ENCODE results near the gene ARHGAP27. TPM values are rescaled to one million over a fixed set of nuclear protein-coding genes. Genes with fewer than 3 reads are reported as not detected.

Gene ARHGAP27
- 0.59 and 2.7 TPM in 2 replicates for total RNA-seq

GRCh38 chr17:45432405-45433158 lies at the start of gene ARHGAP27:
Gene ARHGAP27 (minus strand): TSS chr17:45432870. CDS start chr17:45430279, 2,591 bp downstream.

Other genes starting within 250 kb of the ARHGAP27 start
- gene FMNL1, start 211.0 kb downstream of the ARHGAP27 start, total RNA-seq, result 1.9 and 2.7 TPM in 2 replicates
- gene SPATA32, start 170.8 kb downstream of the ARHGAP27 start, total RNA-seq, result not detected in 2 replicates
- gene MAP3K14, start 115.8 kb downstream of the ARHGAP27 start, total RNA-seq, result 1.5 and 3.4 TPM in 2 replicates
- 21.1 and 30.1 TPM in 2 replicates for gene PLEKHM1, start 57.9 kb upstream of the ARHGAP27 start, total RNA-seq